SK-N-MC (cell line): Measurements from ENCODE around the gene TMEM247.

Source experiments
- EZH2 ChIP-seq: fragments of 200-600 bp; sonication (generic); IDR thresholded peaks from one replicate; pipeline ENCODE4 v1.6.1; 2017; ENCODE audit warnings: antibody characterized with exemption
- POLR2AphosphoS5 ChIP-seq: IDR thresholded peaks from 2 replicates; pipeline ENCODE4 v1.6.1; 2012; ENCODE audit warnings: mild to moderate bottlenecking, low read depth, low read length, borderline replicate concordance

GRCh38 chr2:46459694-46460093, 19.7 kb upstream of the TMEM247 start:
- no peak for TF ChIP-seq EZH2
- no peak for TF ChIP-seq POLR2AphosphoS5
